ENCODE measurements around the gene RPTOR. TPM values are rescaled to one million over a fixed set of nuclear protein-coding genes. Genes with fewer than 3 reads are reported as not detected.

The RPTOR gene
- polyA plus RNA-seq, 1 donor (not counting 4 experiments of a cell fraction or from before 2014, with no cell fraction given), result 4.0 TPM

DNA sequence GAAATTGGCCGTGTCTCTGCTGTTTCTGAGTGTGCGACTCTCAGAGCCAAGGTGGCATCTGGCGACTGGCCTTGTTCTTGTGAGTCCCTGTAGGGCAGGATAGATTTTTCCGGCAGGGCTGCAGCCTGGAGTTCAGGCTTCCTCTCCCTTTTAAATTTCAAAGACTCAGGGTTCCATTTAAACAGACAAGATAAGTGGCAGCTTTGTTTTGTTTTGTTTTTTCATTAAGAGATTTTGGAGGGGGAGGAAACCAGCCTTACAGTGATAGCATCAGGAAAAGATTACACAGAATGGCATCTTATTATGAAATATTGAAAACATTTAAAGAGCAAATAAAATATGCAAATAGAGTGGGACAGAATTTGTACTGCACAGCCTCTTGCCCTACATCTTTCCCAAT, 151.3 kb downstream of the RPTOR start:
- Histone ChIP-seq H3K9me1 (ENCODE audit: control insufficient read depth, extremely low read depth, insufficient read depth, low read length) (no peaks in the 10 kb centered on the region), H3K27ac (ENCODE audit: control insufficient read depth, insufficient read depth, low read length) (no peak overlapping the region), H3K79me2 (ENCODE audit: control insufficient read depth, insufficient read depth, low read length) (peaks cover 73% of the 10 kb centered on the region), H3K27me3 (ENCODE audit: control insufficient read depth, extremely low read depth, insufficient read depth, low read length) (no peaks in the 10 kb centered on the region), H4K20me1 (ENCODE audit: control insufficient read depth, extremely low read depth, insufficient read depth, low read length) (no peaks in the 10 kb centered on the region), H3K9me3 (ENCODE audit: control insufficient read depth, low read depth, low read length) (no peaks in the 10 kb centered on the region), H2AFZ (ENCODE audit: control insufficient read depth, low read length) (no peak overlapping the region), H3K4me1 (ENCODE audit: control insufficient read depth, extremely low read depth, insufficient read depth, low read length) (no peaks in the 10 kb centered on the region), H3K9ac (ENCODE audit: control insufficient read depth, extremely low read depth, insufficient read depth, low read length) (no peak overlapping the region), H3K4me2 (ENCODE audit: control insufficient read depth, extremely low read depth, insufficient read depth, low read depth, low read length) (no peak overlapping the region), H3K4me3 (ENCODE audit: control insufficient read depth in 2 of 3, extremely low read depth in 1 of 3, insufficient read depth in 2 of 3, low read depth in 1 of 3, low read length in 3 of 3) (no peak overlapping the region), H3K36me3 (ENCODE audit: control insufficient read depth in 2 of 2, extremely low read depth in 1 of 2, insufficient read depth in 2 of 2, low read length in 2 of 2) (no peaks in the 10 kb centered on the region)
- FAIRE-seq (no peak), DNase-seq (ENCODE audit: low read depth, low spot score) (no peak)
- dilution Hi-C loops (cut with MboI; ENCODE audit: extremely low pct_ligation_motif_present, low sequenced_read_pairs), result no loop called here
- TF ChIP-seq, protein P1, sequence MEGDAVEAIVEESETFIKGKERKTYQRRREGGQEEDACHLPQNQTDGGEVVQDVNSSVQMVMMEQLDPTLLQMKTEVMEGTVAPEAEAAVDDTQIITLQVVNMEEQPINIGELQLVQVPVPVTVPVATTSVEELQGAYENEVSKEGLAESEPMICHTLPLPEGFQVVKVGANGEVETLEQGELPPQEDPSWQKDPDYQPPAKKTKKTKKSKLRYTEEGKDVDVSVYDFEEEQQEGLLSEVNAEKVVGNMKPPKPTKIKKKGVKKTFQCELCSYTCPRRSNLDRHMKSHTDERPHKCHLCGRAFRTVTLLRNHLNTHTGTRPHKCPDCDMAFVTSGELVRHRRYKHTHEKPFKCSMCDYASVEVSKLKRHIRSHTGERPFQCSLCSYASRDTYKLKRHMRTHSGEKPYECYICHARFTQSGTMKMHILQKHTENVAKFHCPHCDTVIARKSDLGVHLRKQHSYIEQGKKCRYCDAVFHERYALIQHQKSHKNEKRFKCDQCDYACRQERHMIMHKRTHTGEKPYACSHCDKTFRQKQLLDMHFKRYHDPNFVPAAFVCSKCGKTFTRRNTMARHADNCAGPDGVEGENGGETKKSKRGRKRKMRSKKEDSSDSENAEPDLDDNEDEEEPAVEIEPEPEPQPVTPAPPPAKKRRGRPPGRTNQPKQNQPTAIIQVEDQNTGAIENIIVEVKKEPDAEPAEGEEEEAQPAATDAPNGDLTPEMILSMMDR (optimal IDR thresholded peaks at IDR 0.05 in 1 of 3, IDR thresholded peaks at IDR 0.05 in 1 of 3, conservative IDR thresholded peaks at IDR 0.05 in 1 of 3; ENCODE audit: extremely low read depth in 1 of 3, insufficient read depth in 2 of 3, low read length in 3 of 3), result no peak
- no peak for TF ChIP-seq EZH2 (IDR thresholded peaks at IDR 0.05; ENCODE audit: low read length)

DNA sequence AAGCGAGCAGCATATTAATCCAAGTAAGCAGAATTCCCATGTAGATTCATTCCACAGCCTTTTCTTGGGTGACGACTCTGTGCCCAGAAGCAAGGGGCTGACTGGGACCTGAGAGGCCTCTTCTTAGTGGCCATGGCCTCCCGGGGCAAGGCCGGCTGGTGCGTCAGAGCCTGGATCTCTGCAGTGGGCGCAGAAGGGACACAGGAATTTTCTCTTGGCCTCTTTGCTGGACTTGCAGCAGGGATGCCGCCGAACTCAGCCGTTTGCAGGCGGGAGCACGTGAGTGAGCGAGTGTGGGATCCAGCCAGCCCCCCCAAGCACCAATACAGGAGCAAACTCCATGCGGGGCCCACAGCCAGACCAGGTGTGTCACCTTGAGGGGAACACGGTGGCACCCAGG, 151.8 kb downstream of the RPTOR start:
- no peaks in the 10 kb centered on the region for H3K27me3 ChIP-seq (ENCODE audit: control insufficient read depth, extremely low read depth, insufficient read depth, low read length)
- TF ChIP-seq, protein P1 (optimal IDR thresholded peaks at IDR 0.05 in 1 of 3, IDR thresholded peaks at IDR 0.05 in 1 of 3, conservative IDR thresholded peaks at IDR 0.05 in 1 of 3; ENCODE audit: extremely low read depth in 1 of 3, insufficient read depth in 2 of 3, low read length in 3 of 3), result no peak
- TF ChIP-seq EZH2 (IDR thresholded peaks at IDR 0.05; ENCODE audit: low read length), result no peak
- H3K27ac ChIP-seq (ENCODE audit: control insufficient read depth, insufficient read depth, low read length), result no peak overlapping the region
- peaks cover 68% of the 10 kb centered on the region for H3K79me2 ChIP-seq (ENCODE audit: control insufficient read depth, insufficient read depth, low read length)
- no peak overlapping the region for H3K4me2 ChIP-seq (ENCODE audit: control insufficient read depth, extremely low read depth, insufficient read depth, low read depth, low read length)
- FAIRE-seq (no peak), DNase-seq (ENCODE audit: low read depth, low spot score) (no peak)
- H3K4me1 ChIP-seq (ENCODE audit: control insufficient read depth, extremely low read depth, insufficient read depth, low read length), result no peaks in the 10 kb centered on the region
- H2AFZ ChIP-seq (ENCODE audit: control insufficient read depth, low read length), result no peak overlapping the region
- H3K4me3 ChIP-seq (ENCODE audit: control insufficient read depth in 2 of 3, extremely low read depth in 1 of 3, insufficient read depth in 2 of 3, low read depth in 1 of 3, low read length in 3 of 3), result no peak overlapping the region
- H4K20me1 ChIP-seq (ENCODE audit: control insufficient read depth, extremely low read depth, insufficient read depth, low read length), result no peaks in the 10 kb centered on the region
- H3K9ac ChIP-seq (ENCODE audit: control insufficient read depth, extremely low read depth, insufficient read depth, low read length), result no peak overlapping the region
- no peaks in the 10 kb centered on the region for H3K9me3 ChIP-seq (ENCODE audit: control insufficient read depth, low read depth, low read length)
- dilution Hi-C loops (cut with MboI; ENCODE audit: extremely low pct_ligation_motif_present, low sequenced_read_pairs), result no loop called here
- no peaks in the 10 kb centered on the region for H3K36me3 ChIP-seq (ENCODE audit: control insufficient read depth in 2 of 2, extremely low read depth in 1 of 2, insufficient read depth in 2 of 2, low read length in 2 of 2)
- no peaks in the 10 kb centered on the region for H3K9me1 ChIP-seq (ENCODE audit: control insufficient read depth, extremely low read depth, insufficient read depth, low read length)

Data from keratinocyte (primary cell).